ENCODE measurements around the gene VPS35. TPM values are rescaled to one million over a fixed set of nuclear protein-coding genes. Genes with fewer than 3 reads are reported as not detected.

Gene VPS35
- total and polyA plus RNA-seq, 9 donors: 27.6 to 92.0 (median 72.8) TPM

GRCh38 chr16:46711106-46712058, 22.4 kb upstream of the VPS35 start:
- intact Hi-C loops (cut with DNase I): no loop called here
- DNase-seq: no peak
- Histone ChIP-seq H3K9me3 (no peaks in the 10 kb centered on the region), H3K27me3 (no peaks in the 10 kb centered on the region), H3K4me3 (no peak overlapping the region), H3K4me1 (ENCODE audit: insufficient read depth) (no peaks in the 10 kb centered on the region), H3K27ac (no peak overlapping the region), H3K36me3 (no peaks in the 10 kb centered on the region)
- WGBS, 3 donors: 61 to 72% (median 65%) methylated on average over 10 of the region's 10 CpGs
- TF ChIP-seq POLR2A (IDR thresholded peaks at IDR 0.05): no peak
- no peak for TF ChIP-seq CTCF (IDR thresholded peaks at IDR 0.05)
- no peak for TF ChIP-seq EP300 (IDR thresholded peaks at IDR 0.05)

- no peak overlapping the region for H3K27ac ChIP-seq
- no peak overlapping the region for H3K4me3 ChIP-seq
- no peak for DNase-seq
- 37 to 40% (median 38%) methylated on average over 3 of the region's 3 CpGs for WGBS, 3 donors
- no peak for TF ChIP-seq EP300 (IDR thresholded peaks at IDR 0.05)
- H3K4me1 ChIP-seq (ENCODE audit: insufficient read depth): no peaks in the 10 kb centered on the region
- intact Hi-C loops (cut with DNase I): no loop called here
- H3K27me3 ChIP-seq: no peaks in the 10 kb centered on the region
- no peaks in the 10 kb centered on the region for H3K36me3 ChIP-seq
- H3K9me3 ChIP-seq: no peaks in the 10 kb centered on the region
These were observed 20.6 kb upstream of the VPS35 start for GRCh38 chr16:46709469-46710005.

GRCh38 chr16:46706642-46707041, 17.7 kb upstream of the VPS35 start:
- no peak for DNase-seq
- no peaks in the 10 kb centered on the region for H3K9me3 ChIP-seq
- no peak overlapping the region for H3K27ac ChIP-seq
- TF ChIP-seq POLR2A (IDR thresholded peaks at IDR 0.05): no peak
- TF ChIP-seq EP300 (IDR thresholded peaks at IDR 0.05): no peak
- no peak for TF ChIP-seq CTCF (IDR thresholded peaks at IDR 0.05)
- intact Hi-C loops (cut with DNase I): no loop called here
- no peaks in the 10 kb centered on the region for H3K27me3 ChIP-seq
- WGBS, 3 donors: 0% methylated on average over 1 of the region's 1 CpG
- no peaks in the 10 kb centered on the region for H3K4me1 ChIP-seq (ENCODE audit: insufficient read depth)
- no peak overlapping the region for H3K4me3 ChIP-seq
- no peaks in the 10 kb centered on the region for H3K36me3 ChIP-seq

- intact Hi-C loops (cut with DNase I): no loop called here
- WGBS, 3 donors: 68 to 84% (median 78%) methylated on average over 2 of the region's 2 CpGs
- Histone ChIP-seq H3K4me3 (no peak overlapping the region), H3K27ac (no peak overlapping the region), H3K27me3 (no peaks in the 10 kb centered on the region), H3K4me1 (ENCODE audit: insufficient read depth) (no peaks in the 10 kb centered on the region), H3K9me3 (no peaks in the 10 kb centered on the region), H3K36me3 (no peaks in the 10 kb centered on the region)
- TF ChIP-seq CTCF (IDR thresholded peaks at IDR 0.05) (no peak), POLR2A (IDR thresholded peaks at IDR 0.05) (no peak), EP300 (IDR thresholded peaks at IDR 0.05) (no peak)
- DNase-seq: no peak
These were observed 13.1 kb upstream of the VPS35 start for GRCh38 chr16:46702030-46702429.

DNA sequence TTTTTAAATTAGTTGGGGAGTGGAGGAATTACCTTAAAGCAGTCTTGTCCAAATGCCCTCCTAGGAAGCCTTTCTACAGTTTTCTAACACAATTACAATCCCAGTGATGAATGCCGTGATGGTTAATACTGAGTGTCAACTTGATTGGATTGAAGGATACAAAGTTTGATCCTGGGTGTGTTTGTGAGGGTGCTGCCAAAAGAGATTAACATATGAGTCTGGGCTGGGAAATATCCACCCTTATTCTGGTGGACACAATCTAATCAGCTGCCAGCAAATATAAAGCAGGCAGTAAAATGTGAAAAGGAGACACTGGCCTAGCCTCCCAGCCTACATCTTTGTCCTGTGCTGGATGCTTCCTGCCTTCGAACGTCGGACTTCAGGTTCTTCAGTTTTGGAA, 12.6 kb upstream of the VPS35 start:
- Histone ChIP-seq H3K4me1 (ENCODE audit: insufficient read depth) (no peaks in the 10 kb centered on the region), H3K36me3 (no peaks in the 10 kb centered on the region), H3K27ac (no peak overlapping the region), H3K9me3 (no peaks in the 10 kb centered on the region), H3K4me3 (no peak overlapping the region), H3K27me3 (no peaks in the 10 kb centered on the region)
- TF ChIP-seq POLR2A (IDR thresholded peaks at IDR 0.05) (no peak), CTCF (IDR thresholded peaks at IDR 0.05) (no peak), EP300 (IDR thresholded peaks at IDR 0.05) (no peak)
- DNase-seq: no peak
- WGBS, 3 donors: 84 to 91% (median 89%) methylated on average over 4 of the region's 4 CpGs
- intact Hi-C loops (cut with DNase I): no loop called here

Measured in ovary (tissue), 9 donors.